ENCODE data around the gene POLR1E.

The POLR1E gene

DNA sequence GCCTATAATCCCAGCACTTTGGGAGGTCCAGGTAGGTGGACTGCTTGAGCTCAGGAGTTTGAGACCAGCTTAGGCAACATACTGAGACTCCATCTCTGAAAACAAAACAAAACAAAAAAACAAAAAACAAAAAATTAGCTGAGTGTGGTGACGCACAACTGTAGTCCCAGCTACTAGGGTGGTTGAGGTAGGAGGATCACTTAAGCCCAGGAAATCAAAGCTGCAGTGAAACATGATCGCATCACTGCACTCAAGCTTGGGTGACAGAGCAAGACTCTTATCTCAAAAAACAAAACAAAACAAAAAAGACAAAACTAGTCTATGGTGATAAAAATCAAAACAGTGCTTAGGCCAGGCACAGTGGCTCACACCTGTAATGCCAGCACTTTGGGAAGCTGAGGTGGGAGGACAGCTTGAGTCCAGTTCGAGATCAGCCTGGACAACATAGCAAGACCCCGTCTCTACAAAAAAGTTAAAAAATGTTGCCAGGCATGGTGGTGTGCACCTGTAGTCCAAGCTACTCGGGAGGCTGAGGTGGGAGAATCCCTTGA lies 61.7 kb downstream of the POLR1E start:
- no peak overlapping the region for H3K4me3 ChIP-seq (ENCODE audit: low read depth, low read length)
- no peak for DNase-seq (ENCODE audit: low read depth)
- TF ChIP-seq, protein P1, sequence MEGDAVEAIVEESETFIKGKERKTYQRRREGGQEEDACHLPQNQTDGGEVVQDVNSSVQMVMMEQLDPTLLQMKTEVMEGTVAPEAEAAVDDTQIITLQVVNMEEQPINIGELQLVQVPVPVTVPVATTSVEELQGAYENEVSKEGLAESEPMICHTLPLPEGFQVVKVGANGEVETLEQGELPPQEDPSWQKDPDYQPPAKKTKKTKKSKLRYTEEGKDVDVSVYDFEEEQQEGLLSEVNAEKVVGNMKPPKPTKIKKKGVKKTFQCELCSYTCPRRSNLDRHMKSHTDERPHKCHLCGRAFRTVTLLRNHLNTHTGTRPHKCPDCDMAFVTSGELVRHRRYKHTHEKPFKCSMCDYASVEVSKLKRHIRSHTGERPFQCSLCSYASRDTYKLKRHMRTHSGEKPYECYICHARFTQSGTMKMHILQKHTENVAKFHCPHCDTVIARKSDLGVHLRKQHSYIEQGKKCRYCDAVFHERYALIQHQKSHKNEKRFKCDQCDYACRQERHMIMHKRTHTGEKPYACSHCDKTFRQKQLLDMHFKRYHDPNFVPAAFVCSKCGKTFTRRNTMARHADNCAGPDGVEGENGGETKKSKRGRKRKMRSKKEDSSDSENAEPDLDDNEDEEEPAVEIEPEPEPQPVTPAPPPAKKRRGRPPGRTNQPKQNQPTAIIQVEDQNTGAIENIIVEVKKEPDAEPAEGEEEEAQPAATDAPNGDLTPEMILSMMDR (IDR thresholded peaks at IDR 0.05; ENCODE audit: low read depth, low read length): no peak
- TF ChIP-seq POLR2A (IDR thresholded peaks at IDR 0.05; ENCODE audit: extremely low read depth, insufficient read length) (no peak), MYC (IDR thresholded peaks at IDR 0.05; ENCODE audit: low read depth, low read length) (no peak)
- TF ChIP-seq, protein P2, sequence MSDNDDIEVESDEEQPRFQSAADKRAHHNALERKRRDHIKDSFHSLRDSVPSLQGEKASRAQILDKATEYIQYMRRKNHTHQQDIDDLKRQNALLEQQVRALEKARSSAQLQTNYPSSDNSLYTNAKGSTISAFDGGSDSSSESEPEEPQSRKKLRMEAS (IDR thresholded peaks at IDR 0.05; ENCODE audit: low read depth, low read length): no peak

DNA sequence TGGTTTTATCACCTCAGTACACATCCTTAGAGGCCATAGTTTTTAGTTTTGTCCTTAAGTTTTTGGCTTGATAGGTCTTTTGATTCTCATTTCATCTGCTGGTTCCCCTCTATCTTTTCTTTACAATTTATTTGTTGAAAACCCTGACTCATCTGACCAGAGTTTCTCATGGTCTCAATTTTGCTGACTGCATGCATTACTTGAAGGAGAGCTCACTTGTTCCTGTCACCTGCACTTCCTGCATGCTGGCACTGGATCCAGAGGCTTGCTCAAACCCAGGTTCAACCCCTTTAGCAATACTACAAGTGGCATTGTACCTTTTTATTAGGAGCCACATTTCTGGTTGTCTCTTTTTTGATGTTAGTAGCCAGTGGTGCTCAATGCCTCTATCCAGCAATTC lies 63.8 kb downstream of the POLR1E start:
- DNase-seq (ENCODE audit: low read depth): no peak
- TF ChIP-seq MYC (IDR thresholded peaks at IDR 0.05; ENCODE audit: low read depth, low read length): no peak
- TF ChIP-seq, protein P2 (IDR thresholded peaks at IDR 0.05; ENCODE audit: low read depth, low read length): no peak
- TF ChIP-seq POLR2A (IDR thresholded peaks at IDR 0.05; ENCODE audit: extremely low read depth, insufficient read length): no peak
- TF ChIP-seq, protein P1 (IDR thresholded peaks at IDR 0.05; ENCODE audit: low read depth, low read length): no peak
- no peak overlapping the region for H3K4me3 ChIP-seq (ENCODE audit: low read depth, low read length)

DNA sequence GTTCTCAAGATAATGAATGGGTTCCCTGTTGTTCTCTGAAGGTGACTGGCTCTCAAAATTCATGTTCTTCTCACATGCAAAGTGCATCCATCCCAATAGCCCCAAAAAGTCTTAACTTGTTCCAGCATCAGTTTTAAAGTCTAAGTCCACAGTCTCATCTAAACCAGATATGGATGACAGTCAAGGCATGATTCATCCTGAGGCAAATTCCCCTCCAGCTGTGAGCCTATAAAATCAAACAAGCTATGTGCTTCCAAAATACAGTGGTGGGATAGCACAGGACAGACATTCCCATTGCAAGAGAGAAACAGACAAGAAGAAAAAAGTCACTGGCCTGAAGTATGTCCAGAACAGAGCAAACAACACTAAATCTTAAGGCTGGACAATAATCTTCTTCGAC lies 65.0 kb downstream of the POLR1E start:
- TF ChIP-seq MYC (IDR thresholded peaks at IDR 0.05; ENCODE audit: low read depth, low read length) (no peak), POLR2A (IDR thresholded peaks at IDR 0.05; ENCODE audit: extremely low read depth, insufficient read length) (no peak)
- TF ChIP-seq, protein P2 (IDR thresholded peaks at IDR 0.05; ENCODE audit: low read depth, low read length): no peak
- TF ChIP-seq, protein P1 (IDR thresholded peaks at IDR 0.05; ENCODE audit: low read depth, low read length): no peak
- no peak overlapping the region for H3K4me3 ChIP-seq (ENCODE audit: low read depth, low read length)
- DNase-seq (ENCODE audit: low read depth): no peak

- no peak overlapping the region for H3K4me3 ChIP-seq (ENCODE audit: low read depth, low read length)
- no peak for TF ChIP-seq MYC (IDR thresholded peaks at IDR 0.05; ENCODE audit: low read depth, low read length)
- TF ChIP-seq, protein P2 (IDR thresholded peaks at IDR 0.05; ENCODE audit: low read depth, low read length): no peak
- no peak for DNase-seq (ENCODE audit: low read depth)
Observed at GRCh38 chr9:37551468-37551867, 65.7 kb downstream of the POLR1E start.

- TF ChIP-seq MYC (IDR thresholded peaks at IDR 0.05; ENCODE audit: low read depth, low read length) (no peak), POLR2A (IDR thresholded peaks at IDR 0.05; ENCODE audit: extremely low read depth, insufficient read length) (no peak)
- TF ChIP-seq, protein P1 (IDR thresholded peaks at IDR 0.05; ENCODE audit: low read depth, low read length): no peak
- TF ChIP-seq, protein P2 (IDR thresholded peaks at IDR 0.05; ENCODE audit: low read depth, low read length): no peak
- DNase-seq (ENCODE audit: low read depth): peak; percentile 3
Observed at GRCh38 chr9:37551888-37552287, 66.1 kb downstream of the POLR1E start.

More at GRCh38 chr9:37551888-37552287, 66.1 kb downstream of the POLR1E start:
- no peak overlapping the region for H3K4me3 ChIP-seq (ENCODE audit: low read depth, low read length)

All from NB4 (cell line).